CD4-positive, alpha-beta T cell (primary cell): Measurements from ENCODE around the gene TXNL4B. TPM values are rescaled to one million over a fixed set of nuclear protein-coding genes. Genes with fewer than 3 reads are reported as not detected.

Experiments used
- ATAC-seq: fragments of 200-7000 bp; cut with Tn5 transposase; one replicate; pipeline ENCODE4 v1.10.0; 2022; ENCODE audit warnings: mild to moderate bottlenecking; ENCODE audit not compliant: poor library complexity
- CTCF ChIA-PET: fragments of 350-600 bp; sonication (Branson Sonifier 250); formaldehyde crosslinking; loops from one replicate; lab custom pipeline; 2021; ENCODE audit warnings: antibody characterized with exemption, inconsistent platforms; lab: Charles Lee
- POLR2A ChIA-PET: fragments of 350-600 bp; sonication (Branson Sonifier 250); formaldehyde crosslinking; loops from one replicate; lab custom pipeline; 2021; ENCODE audit warnings: antibody characterized with exemption, inconsistent platforms; lab: Charles Lee
- DNase-seq, 14 experiments: peaks; one replicate each; pipeline ENCODE4 v3.0.0-alpha.2; 2013 to 2020; ENCODE audit warnings: mixed read lengths in 2 of 14
- H3K27ac ChIP-seq, 2 donors: one replicate each; pipeline versions ENCODE4 v1.5.1 to v1.7.0; 2013; ENCODE audit warnings: low read length in 2 of 2, low read depth in 1 of 2, mild to moderate bottlenecking in 1 of 2
- H3K27me3 ChIP-seq, 2 experiments: 1 replicate in 1 of 2; 2 replicates in 1 of 2; pipeline versions ENCODE4 v1.6.1 to v1.7.0; 2013; ENCODE audit warnings: low read length in 2 of 2, control low read depth in 1 of 2, mild to moderate bottlenecking in 1 of 2, moderate library complexity in 1 of 2; ENCODE audit not compliant: insufficient read depth in 2 of 2, control insufficient read depth in 1 of 2
- H3K36me3 ChIP-seq: one replicate; pipeline ENCODE4 v1.6.1; 2013; ENCODE audit warnings: low read length, control low read depth; ENCODE audit not compliant: insufficient read depth
- H3K4me1 ChIP-seq: one replicate; pipeline ENCODE4 v1.6.1; 2013; ENCODE audit warnings: low read length, control low read depth; ENCODE audit not compliant: insufficient read depth
- H3K4me3 ChIP-seq: one replicate; pipeline ENCODE4 v1.5.1; 2013; ENCODE audit warnings: mild to moderate bottlenecking, low read length, moderate library complexity
- H3K9me3 ChIP-seq, 2 experiments: 1 replicate in 1 of 2; 2 replicates in 1 of 2; pipeline versions ENCODE4 v1.6.1 to v1.7.0; 2013; ENCODE audit warnings: low read length in 2 of 2, mild to moderate bottlenecking in 2 of 2, control low read depth in 1 of 2, moderate library complexity in 1 of 2; ENCODE audit not compliant: control insufficient read depth in 1 of 2, insufficient read depth in 1 of 2
- H3K27ac Mint-ChIP-seq: one replicate; pipeline ENCODE4 v1.8.0; 2020; ENCODE audit warnings: mixed read lengths
- H3K27me3 Mint-ChIP-seq: one replicate; pipeline ENCODE4 v1.8.0; 2021; ENCODE audit warnings: mixed read lengths
- H3K36me3 Mint-ChIP-seq: one replicate; pipeline ENCODE4 v1.8.0; 2021; ENCODE audit warnings: low read depth, mixed read lengths
- H3K4me1 Mint-ChIP-seq: one replicate; pipeline ENCODE4 v1.8.0; 2021; ENCODE audit warnings: low read depth, mixed read lengths
- H3K4me3 Mint-ChIP-seq: one replicate; pipeline ENCODE4 v1.8.0; 2020; ENCODE audit warnings: mild to moderate bottlenecking, mixed read lengths
- H3K9me3 Mint-ChIP-seq: one replicate; pipeline ENCODE4 v1.8.0; 2020; ENCODE audit warnings: mixed read lengths
- intact Hi-C, 2 experiments: fragments of 100-400 bp; cut with DNase I in 1 of 2; cut with micrococcal nuclease in 1 of 2; formaldehyde crosslinking; loops; one replicate each; pipeline versions ENCODE4 v1.15.1 to v1.9.0; 2023 to 2025; cut with DNase I, micrococcal nuclease
- total RNA-seq, 174 experiments: library from RNA in 2 of 174; stranded (reverse) in 2 of 174; gene quantifications; one replicate each; pipeline ENCODE4 v1.2.3 and lab custom pipeline; 2021 to 2026
- TF ChIP-seq, protein P1 (sequence below): fragments of 200-600 bp; IDR thresholded peaks from one replicate; pipeline ENCODE4 v1.8.0; 2022; ENCODE audit warnings: antibody characterized with exemption, mild to moderate bottlenecking

TXNL4B gene
- total RNA-seq, 2 experiments from 2014 or later, result 11.5 to 15.0 TPM

DNA sequence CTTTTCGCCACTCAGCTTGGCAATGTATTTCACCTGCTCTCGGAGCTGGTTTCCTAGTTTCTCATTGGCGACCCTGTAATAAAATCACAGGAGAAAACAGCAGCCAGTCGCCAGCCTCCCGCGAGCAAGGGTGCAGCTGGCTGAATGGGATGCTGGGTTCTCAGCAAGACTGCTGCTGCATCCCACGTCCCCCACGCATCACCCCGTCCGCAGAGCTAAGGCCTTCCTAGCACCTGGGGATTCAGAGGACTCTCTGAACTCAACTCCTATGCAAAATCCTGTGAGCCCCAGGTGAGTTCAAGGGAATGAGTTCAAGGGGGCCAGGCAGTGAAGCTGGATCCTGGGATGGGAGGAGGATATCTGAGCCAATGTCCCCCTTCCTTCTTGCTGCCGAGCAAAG, 29.5 kb upstream of the TXNL4B start:
- Mint-ChIP-seq H3K27me3 (no peaks in the 10 kb centered on the region), H3K9me3 (no peaks in the 10 kb centered on the region), H3K27ac (no peak overlapping the region), H3K4me3 (no peak overlapping the region), H3K4me1 (no peaks in the 10 kb centered on the region), H3K36me3 (no peaks in the 10 kb centered on the region)
- ATAC-seq (no peak), DNase-seq (no peak)
- Histone ChIP-seq H3K4me1 (peaks cover 6% of the 10 kb centered on the region), H3K36me3 (no peaks in the 10 kb centered on the region), H3K27me3 (no peaks in the 10 kb centered on the region), H3K27ac (no peak overlapping the region), H3K9me3 (no peaks in the 10 kb centered on the region), H3K4me3 (no peak overlapping the region)
- intact Hi-C loops, result loop anchor here (10.0 kb wide), 1 partner anchor 1958 kb away; no protein-coding TSS in a partner anchor
- TF ChIP-seq, protein P1, sequence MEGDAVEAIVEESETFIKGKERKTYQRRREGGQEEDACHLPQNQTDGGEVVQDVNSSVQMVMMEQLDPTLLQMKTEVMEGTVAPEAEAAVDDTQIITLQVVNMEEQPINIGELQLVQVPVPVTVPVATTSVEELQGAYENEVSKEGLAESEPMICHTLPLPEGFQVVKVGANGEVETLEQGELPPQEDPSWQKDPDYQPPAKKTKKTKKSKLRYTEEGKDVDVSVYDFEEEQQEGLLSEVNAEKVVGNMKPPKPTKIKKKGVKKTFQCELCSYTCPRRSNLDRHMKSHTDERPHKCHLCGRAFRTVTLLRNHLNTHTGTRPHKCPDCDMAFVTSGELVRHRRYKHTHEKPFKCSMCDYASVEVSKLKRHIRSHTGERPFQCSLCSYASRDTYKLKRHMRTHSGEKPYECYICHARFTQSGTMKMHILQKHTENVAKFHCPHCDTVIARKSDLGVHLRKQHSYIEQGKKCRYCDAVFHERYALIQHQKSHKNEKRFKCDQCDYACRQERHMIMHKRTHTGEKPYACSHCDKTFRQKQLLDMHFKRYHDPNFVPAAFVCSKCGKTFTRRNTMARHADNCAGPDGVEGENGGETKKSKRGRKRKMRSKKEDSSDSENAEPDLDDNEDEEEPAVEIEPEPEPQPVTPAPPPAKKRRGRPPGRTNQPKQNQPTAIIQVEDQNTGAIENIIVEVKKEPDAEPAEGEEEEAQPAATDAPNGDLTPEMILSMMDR, result no peak
- POLR2A ChIA-PET, result no interaction called here
- CTCF ChIA-PET, result no interaction called here

DNA sequence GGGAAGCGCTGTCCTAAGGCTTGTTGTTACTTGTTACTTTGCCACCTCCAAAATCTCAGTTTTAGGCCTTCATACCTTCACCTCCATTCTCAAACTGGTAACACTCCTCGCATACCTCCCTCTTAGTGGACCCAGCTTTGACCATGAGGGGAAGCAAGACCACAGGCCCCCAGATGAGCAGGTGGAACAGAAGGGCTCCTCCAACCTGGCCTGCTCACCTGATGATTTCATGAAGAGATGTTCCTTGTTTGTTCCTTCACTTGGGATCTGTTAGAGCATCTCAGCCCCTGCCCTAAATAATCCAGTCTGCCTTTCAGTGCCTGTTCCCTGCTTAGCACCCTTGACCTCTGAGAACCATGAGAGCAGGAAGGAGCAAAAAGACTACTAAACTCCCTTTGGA, 28.9 kb upstream of the TXNL4B start:
- TF ChIP-seq, protein P1, result no peak
- DNase-seq, result no peak
- Histone ChIP-seq H3K9me3 (no peaks in the 10 kb centered on the region), H3K27ac (no peak overlapping the region), H3K36me3 (no peaks in the 10 kb centered on the region), H3K27me3 (no peaks in the 10 kb centered on the region), H3K4me3 (no peak overlapping the region), H3K4me1 (peaks cover 6% of the 10 kb centered on the region)
- H3K4me3 Mint-ChIP-seq, result no peak overlapping the region
- H3K27me3 Mint-ChIP-seq, result no peaks in the 10 kb centered on the region
- ChIA-PET CTCF (no interaction called here), POLR2A (no interaction called here)
- no peak for ATAC-seq
- no peaks in the 10 kb centered on the region for H3K36me3 Mint-ChIP-seq
- intact Hi-C loops, result loop anchor here (10.0 kb wide), 1 partner anchor 1958 kb away; no protein-coding TSS in a partner anchor
- no peak overlapping the region for H3K27ac Mint-ChIP-seq
- no peaks in the 10 kb centered on the region for H3K4me1 Mint-ChIP-seq
- H3K9me3 Mint-ChIP-seq, result no peaks in the 10 kb centered on the region

DNA sequence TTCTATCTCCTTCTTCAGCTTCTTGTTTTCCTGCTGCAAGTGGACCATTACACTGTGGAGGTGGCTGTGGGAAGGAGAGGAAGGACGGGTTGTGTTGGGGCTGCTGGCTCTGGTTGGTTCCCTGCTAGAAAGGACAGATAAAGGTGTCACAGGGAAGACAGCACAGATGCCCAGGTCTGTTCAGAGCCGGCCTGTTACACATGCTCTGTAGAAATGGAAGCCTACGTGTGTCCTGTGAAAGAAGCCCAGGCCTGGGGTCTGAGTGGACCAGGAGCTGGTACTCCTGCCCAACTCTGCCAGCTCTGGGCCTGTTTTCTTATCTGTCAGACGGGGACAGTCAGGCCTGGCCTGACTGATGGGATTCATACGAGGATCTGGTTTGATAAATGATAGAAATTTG, 26.6 kb upstream of the TXNL4B start:
- intact Hi-C loops, result loop anchor here (10.0 kb wide), 1 partner anchor 1955 kb away; no protein-coding TSS in a partner anchor
- CTCF ChIA-PET, result no interaction called here
- H3K27me3 Mint-ChIP-seq, result no peaks in the 10 kb centered on the region
- Histone ChIP-seq H3K27ac (no peak overlapping the region), H3K4me1 (peaks cover 5% of the 10 kb centered on the region), H3K9me3 (no peaks in the 10 kb centered on the region), H3K27me3 (no peaks in the 10 kb centered on the region), H3K4me3 (no peak overlapping the region), H3K36me3 (no peaks in the 10 kb centered on the region)
- H3K36me3 Mint-ChIP-seq, result peaks cover 2% of the 10 kb centered on the region
- no peaks in the 10 kb centered on the region for H3K9me3 Mint-ChIP-seq
- no peaks in the 10 kb centered on the region for H3K4me1 Mint-ChIP-seq
- DNase-seq (no peak), ATAC-seq (no peak)
- no peak overlapping the region for H3K4me3 Mint-ChIP-seq
- H3K27ac Mint-ChIP-seq, result no peak overlapping the region
- POLR2A ChIA-PET, result no interaction called here
- TF ChIP-seq, protein P1, result no peak
